HG03095 (cell line): ENCODE results near the gene ATXN1.
A peak's percentile ranks its signal among the peaks of the same experiment; 100 is the strongest.

ENCODE experiments used
- ATAC-seq: cut with Tn5 transposase; IDR thresholded peaks from one replicate; pipeline ENCODE4 v1.9.1; 2021; ENCODE audit warnings: moderate library complexity; ENCODE audit not compliant: unreplicated experiment

Gene ATXN1

GRCh38 chr6:16747232-16748024 lies 13.8 kb downstream of the ATXN1 start:
- ATAC-seq: no peak

- no peak for ATAC-seq
Observed at GRCh38 chr6:16746812-16747211, 14.4 kb downstream of the ATXN1 start.

DNA sequence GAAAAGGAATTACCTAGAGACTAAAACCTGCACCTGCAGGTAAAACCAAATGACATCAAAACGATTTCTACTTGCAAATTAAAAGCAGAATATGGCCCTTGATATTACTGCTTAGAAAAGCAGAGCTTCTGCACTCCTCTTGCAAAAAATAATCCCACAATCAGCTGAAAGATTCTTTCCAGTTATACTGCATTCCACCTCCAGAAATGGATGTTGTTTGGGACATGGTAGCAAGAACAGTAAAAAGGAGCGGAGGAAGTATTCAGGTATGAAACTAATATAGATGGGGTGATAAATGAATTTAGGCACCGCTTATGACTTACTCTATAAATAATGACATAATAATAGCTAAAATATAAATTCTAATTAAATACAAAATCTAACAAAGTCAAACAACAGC lies 14.9 kb downstream of the ATXN1 start:
- ATAC-seq: no peak

DNA sequence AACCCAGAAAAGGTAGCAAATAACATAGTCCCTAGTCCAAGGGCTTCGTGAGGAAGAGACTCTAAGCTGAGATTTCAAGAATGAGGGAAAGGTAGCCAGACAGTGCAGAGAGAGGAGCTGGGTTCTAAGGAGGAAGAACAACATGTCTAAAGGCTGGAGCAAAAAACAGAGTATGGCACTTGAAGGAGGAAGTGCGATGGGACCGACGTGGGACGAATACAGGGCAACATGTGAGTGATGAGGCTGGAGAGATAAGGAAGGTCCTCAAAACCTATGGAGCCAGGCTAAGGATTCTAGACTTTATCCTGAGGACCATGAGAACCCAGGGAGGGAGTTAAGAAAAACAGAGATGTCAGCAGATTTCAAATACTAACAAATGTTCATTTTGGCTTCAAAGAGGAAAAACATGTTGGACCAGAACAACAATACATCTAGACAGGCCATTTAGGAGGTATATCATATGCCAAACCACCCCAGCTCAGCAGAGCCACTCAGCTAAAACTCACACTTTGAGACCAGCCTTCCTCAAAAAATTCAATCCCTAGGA lies 17.5 kb downstream of the ATXN1 start:
- ATAC-seq: no peak

- ATAC-seq: no peak
Observed at GRCh38 chr6:16742116-16742515, 19.1 kb downstream of the ATXN1 start.

DNA sequence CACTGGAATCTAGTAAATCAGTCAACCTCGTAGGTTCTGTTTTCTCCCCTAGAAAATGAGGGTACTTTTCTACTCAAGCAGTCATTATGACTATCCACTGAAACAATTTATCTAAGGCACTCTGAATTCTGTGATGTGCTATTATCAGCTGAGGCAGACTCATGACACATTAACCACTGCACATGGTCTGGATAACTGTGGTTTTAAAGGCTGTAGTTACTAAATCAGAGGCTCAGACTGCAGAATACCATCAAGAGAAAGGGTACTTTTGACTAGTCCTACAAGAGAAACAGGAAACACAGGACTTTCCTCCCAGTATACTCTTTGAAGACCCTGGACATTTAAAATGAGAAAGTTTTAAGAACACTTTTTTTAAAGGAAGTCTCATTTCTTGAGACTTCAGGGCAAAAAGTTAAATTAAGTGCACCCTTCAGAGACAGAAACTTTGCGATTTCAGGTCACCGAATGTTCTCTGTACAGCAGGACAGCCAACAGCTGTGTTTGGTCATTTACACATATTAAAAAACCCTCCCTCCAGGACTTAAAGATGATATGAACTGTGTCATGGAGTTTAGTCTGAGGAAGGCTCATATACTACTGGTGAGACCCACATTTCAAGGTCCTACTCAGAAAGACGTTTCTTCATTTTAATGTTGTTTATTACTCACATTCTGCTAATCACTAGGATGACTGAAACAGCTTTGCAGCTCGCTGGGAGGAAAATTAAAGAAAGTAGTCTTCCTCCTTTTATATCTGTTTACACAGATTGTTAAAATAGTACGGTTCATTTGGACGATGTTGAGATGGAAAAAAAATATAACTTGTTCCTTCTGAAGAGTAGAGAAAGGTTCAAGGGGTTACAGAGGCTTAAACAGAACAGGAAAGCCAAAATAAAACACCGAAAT lies 19.9 kb downstream of the ATXN1 start:
- no peak for ATAC-seq

- no peak for ATAC-seq
Observed at GRCh38 chr6:16740097-16740496, 21.2 kb downstream of the ATXN1 start.

DNA sequence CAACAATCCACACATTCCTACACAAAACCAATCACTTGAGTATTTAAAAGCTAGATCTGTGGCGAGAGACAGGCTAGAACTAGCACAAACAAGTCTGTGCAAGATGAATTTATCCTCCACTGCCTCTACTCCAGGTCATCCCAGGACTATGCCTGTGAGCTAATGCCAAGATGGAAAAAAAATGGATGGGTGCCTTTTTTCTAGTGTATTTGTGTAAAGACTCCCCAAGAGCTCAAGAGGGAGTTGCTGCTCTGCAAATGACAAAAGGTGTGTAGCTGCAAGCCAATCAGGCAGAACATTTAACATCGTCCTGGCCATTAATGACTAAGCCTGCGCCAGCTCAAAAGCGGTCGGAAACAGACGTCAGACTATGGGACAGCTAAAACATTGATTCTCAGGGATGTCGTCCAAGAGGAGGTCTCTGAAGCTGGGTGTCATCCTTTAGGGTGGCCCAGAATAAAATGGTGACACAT lies 21.9 kb downstream of the ATXN1 start:
- no peak for ATAC-seq

GRCh38 chr6:16737925-16738324 lies 23.3 kb downstream of the ATXN1 start:
- ATAC-seq: no peak

GRCh38 chr6:16736856-16737775 lies 24.1 kb downstream of the ATXN1 start:
- no peak for ATAC-seq

- no peak for ATAC-seq
Observed at GRCh38 chr6:16735014-16735413, 26.2 kb downstream of the ATXN1 start.

DNA sequence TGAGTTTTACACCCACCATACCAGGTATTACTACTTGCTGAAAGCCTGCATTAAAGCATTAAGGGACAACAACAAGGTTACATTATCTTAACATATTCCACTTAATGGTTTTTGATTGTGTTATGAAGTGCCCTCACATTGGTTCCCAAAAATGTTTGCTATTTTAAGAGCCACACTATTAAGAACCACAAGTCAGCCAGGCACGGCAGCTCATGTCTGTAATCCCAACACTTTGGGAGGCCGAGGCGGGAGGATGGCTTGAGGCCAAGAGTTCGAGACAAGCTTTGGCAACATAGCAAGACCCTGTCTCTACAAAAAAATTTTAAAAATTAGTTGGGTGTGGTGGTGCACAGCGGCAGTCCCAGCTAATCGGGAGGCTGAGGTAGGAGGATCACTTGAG lies 28.2 kb downstream of the ATXN1 start:
- no peak for ATAC-seq

- peak; percentile 98 for ATAC-seq
Observed at GRCh38 chr6:16731478-16732051, 29.7 kb downstream of the ATXN1 start.

- ATAC-seq: no peak
Observed at GRCh38 chr6:16730738-16731477, 30.4 kb downstream of the ATXN1 start.

DNA sequence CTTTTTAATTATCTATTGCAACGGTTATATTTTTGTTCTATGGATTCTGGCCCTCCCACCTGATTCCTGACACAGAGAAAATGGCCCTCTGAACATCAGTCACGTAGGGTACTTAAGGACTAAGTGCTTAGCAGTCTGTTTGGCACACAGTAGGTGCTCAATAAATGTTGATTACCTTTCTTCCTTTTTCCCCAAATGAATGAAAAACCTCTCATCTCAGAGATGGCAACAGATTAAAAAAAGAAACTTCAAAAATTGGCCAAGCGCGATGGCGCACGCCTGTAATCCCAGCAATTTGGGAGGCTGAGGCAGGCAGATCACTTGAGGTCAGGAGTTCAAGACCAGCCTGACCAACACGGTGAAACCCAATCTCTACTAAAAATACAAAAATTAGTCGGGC lies 31.5 kb downstream of the ATXN1 start:
- ATAC-seq: no peak

- ATAC-seq: no peak
Observed at GRCh38 chr6:16729183-16729691, 32.0 kb downstream of the ATXN1 start.

- ATAC-seq: no peak
Observed at GRCh38 chr6:16728513-16729182, 32.6 kb downstream of the ATXN1 start.

GRCh38 chr6:16727996-16728395 lies 33.3 kb downstream of the ATXN1 start:
- ATAC-seq: no peak
